ENCODE measurements around the gene UNC13A. TPM values are rescaled to one million over a fixed set of nuclear protein-coding genes. Genes with fewer than 3 reads are reported as not detected.
A peak's percentile ranks its signal among the peaks of the same experiment; 100 is the strongest.

UNC13A gene
- total RNA-seq, 1 experiment from 2014 or later: 22.2 TPM

- Histone ChIP-seq H3K23me2 (ENCODE audit: insufficient read length, low read depth, low read length, poor library complexity, severe bottlenecking) (peaks cover 19% of the 10 kb centered on the region), H2AFZ (ENCODE audit: low read length) (no peak overlapping the region), H2BK15ac (ENCODE audit: low read depth, low read length) (no peak overlapping the region), H4K91ac (ENCODE audit: insufficient read length, low read depth, low read length) (no peak overlapping the region), H2BK12ac (ENCODE audit: insufficient read length, low read depth, low read length) (no peak overlapping the region), H3K14ac (ENCODE audit: insufficient read depth, low read length) (no peak overlapping the region), H3T11ph (ENCODE audit: low read length) (no peak overlapping the region), H3K4ac (ENCODE audit: low read depth, low read length) (no peak overlapping the region), H2BK5ac (ENCODE audit: insufficient read length, low read length) (no peak overlapping the region), H3K23ac (ENCODE audit: insufficient read length, low read depth, low read length) (no peak overlapping the region), H3K4me1 (ENCODE audit: insufficient read depth, low read length) (peaks cover 4% of the 10 kb centered on the region; the same call in 1 of the 2 replicates), H3K9me3 (ENCODE audit: control insufficient read depth, low read depth, low read length) (no peaks in the 10 kb centered on the region), H3K9ac (ENCODE audit: extremely low read depth, insufficient read length, low read length) (peak overlapping the region; percentile 48), H3K56ac (ENCODE audit: insufficient read length, low read depth, low read length) (no peak overlapping the region), H3K27me3 (ENCODE audit: insufficient read depth, low read length) (no peaks in the 10 kb centered on the region), H3K79me1 (ENCODE audit: insufficient read depth, low read depth, low read length, poor library complexity, severe bottlenecking) (peaks cover 4% of the 10 kb centered on the region), H3K27ac (ENCODE audit: insufficient read length, low read depth, low read length) (no peak overlapping the region), H3K4me2 (ENCODE audit: insufficient read depth, insufficient read length, low read length) (peak overlapping the region; percentile 84), H2BK120ac (ENCODE audit: low read depth, low read length, poor library complexity, severe bottlenecking) (no peak overlapping the region), H3K18ac (ENCODE audit: insufficient read length, low read depth, low read length) (peak overlapping the region; percentile 52), H4K20me1 (ENCODE audit: control insufficient read depth, insufficient read depth, insufficient read length) (no peaks in the 10 kb centered on the region), H4K8ac (replicated peaks; ENCODE audit: insufficient read length, low read depth, low read length) (no peak overlapping the region), H3K79me2 (ENCODE audit: insufficient read depth, low read length) (peaks cover 12% of the 10 kb centered on the region), H2BK20ac (ENCODE audit: low read depth, low read length, poor library complexity, severe bottlenecking) (no peak overlapping the region), H4K5ac (ENCODE audit: insufficient read length, low read depth, low read length) (no peak overlapping the region), H2AK5ac (ENCODE audit: insufficient read length, low read length) (no peak overlapping the region)
- no peaks in the 10 kb centered on the region; a peak in 1 of 5 replicates for H3K9me3 Mint-ChIP-seq
- H3K4me1 Mint-ChIP-seq: peaks cover 23 to 29% of the 10 kb centered on the region in 2 experiments
- no peak for TF ChIP-seq CTCF (conservative IDR thresholded peaks at IDR 0.05)
- H3K27ac Mint-ChIP-seq: peak overlapping the region in 2 of 3 experiments; percentile 64 to 98; a peak in 3 of 7 replicates
- H3K27me3 Mint-ChIP-seq (ENCODE audit: low read depth): no peaks in the 10 kb centered on the region; the same call in none of the 2 replicates
- DNase-seq: peak; percentile 58
- peak overlapping the region; percentile 88 to 100 for H3K4me3 Mint-ChIP-seq
- no CpG with 5 or more reads among the region's 12 CpGs for WGBS (ENCODE audit: extremely low coverage, insufficient read length, low lambda C conversion rate)
- H3K36me3 Mint-ChIP-seq (ENCODE audit: insufficient read depth in 1 of 3, low read depth in 3 of 3): peaks cover 0 to 5% (median 2%) of the 10 kb centered on the region in 3 experiments; a peak in 3 of 7 replicates
These were observed 2.1 kb downstream of the UNC13A start for GRCh38 chr19:17686023-17686521.

Measured in H9 (cell line).